ENCODE results near the gene TNFRSF25.
"Not testable (repeated sequence)": the region's sequence is repeated elsewhere in the genome, so short reads cannot be mapped to it uniquely, and the experiment has no call there.

Gene TNFRSF25

DNA sequence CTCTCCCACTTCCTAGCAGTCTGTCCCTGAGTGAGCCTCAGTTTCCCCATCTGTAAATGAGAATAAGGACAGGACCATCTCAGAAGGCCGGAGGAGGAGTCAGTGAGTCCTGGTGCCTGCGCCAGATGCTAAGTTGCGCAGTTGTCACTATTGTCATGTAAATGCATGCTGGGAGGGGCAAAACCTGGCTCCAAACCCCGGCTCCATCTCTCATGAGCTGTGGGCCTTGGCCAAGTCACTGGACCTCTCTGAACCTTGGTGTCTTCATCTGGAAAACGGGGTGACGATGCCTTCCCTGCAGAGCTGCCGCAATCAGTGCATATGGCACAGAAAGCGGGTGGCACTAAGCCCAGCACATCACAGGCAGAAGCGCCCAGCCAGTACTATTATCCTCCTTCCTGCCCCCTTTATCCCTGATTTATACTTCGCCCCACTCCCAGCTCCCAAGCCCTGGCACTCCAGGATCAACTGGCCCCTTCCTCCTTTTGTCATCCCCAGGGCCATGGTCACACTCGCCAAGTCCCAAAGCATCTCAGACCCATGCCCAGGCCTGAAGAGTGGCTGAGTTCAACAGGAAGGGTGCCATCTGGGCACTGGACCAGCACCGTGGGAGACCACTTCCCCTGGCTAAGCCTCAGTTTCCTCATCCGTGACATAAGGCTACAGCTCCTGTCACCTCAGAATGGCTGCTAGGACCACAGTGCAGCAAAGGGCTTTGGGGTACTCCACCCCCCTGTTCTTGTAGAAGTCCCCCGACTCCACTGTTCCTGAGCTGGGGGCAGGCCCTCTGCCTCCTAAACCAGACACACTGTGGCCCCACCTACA is 29.8 kb upstream of the TNFRSF25 start:
- no peak for DNase-seq
- H3K4me1 ChIP-seq = no peaks in the 10 kb centered on the region; the same call in 1 of the 2 replicates
- H3K27me3 ChIP-seq = no peaks in the 10 kb centered on the region
- H3K9me3 ChIP-seq = no peaks in the 10 kb centered on the region
- TF ChIP-seq, protein P1, sequence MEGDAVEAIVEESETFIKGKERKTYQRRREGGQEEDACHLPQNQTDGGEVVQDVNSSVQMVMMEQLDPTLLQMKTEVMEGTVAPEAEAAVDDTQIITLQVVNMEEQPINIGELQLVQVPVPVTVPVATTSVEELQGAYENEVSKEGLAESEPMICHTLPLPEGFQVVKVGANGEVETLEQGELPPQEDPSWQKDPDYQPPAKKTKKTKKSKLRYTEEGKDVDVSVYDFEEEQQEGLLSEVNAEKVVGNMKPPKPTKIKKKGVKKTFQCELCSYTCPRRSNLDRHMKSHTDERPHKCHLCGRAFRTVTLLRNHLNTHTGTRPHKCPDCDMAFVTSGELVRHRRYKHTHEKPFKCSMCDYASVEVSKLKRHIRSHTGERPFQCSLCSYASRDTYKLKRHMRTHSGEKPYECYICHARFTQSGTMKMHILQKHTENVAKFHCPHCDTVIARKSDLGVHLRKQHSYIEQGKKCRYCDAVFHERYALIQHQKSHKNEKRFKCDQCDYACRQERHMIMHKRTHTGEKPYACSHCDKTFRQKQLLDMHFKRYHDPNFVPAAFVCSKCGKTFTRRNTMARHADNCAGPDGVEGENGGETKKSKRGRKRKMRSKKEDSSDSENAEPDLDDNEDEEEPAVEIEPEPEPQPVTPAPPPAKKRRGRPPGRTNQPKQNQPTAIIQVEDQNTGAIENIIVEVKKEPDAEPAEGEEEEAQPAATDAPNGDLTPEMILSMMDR (IDR thresholded peaks at IDR 0.05; ENCODE audit: low read depth, low read length) = no peak
- no peak overlapping the region for H3K4me3 ChIP-seq (ENCODE audit: low read depth, low read length)
- H3K36me3 ChIP-seq = no peaks in the 10 kb centered on the region

DNA sequence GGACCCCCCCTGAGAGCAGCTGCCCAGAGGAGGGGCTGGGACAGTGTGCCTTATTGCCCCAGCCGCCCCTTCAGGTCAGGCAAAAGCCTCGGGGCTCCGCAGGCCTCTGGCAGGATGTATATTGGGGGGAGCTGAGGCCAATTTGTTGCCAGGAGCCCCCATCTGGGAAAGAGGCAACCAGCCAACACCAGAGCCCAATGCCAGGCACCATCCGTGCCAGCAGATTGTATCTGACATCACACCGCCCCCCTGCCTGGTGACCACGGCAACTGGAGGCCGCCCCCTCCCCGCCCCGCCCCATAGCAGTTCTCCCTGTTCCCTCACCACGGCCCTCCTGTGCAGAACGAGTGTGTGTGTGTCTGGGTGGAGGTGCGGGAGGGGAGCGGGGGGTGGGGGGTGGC is 29.1 kb upstream of the TNFRSF25 start:
- TF ChIP-seq, protein P1 (IDR thresholded peaks at IDR 0.05; ENCODE audit: low read depth, low read length) = no peak
- peak; percentile 66 for DNase-seq
- Histone ChIP-seq H3K27me3 (no peaks in the 10 kb centered on the region), H3K4me3 (ENCODE audit: low read depth, low read length) (no peak overlapping the region), H3K4me1 (no peaks in the 10 kb centered on the region; the same call in 1 of the 2 replicates), H3K36me3 (no peaks in the 10 kb centered on the region), H3K9me3 (no peaks in the 10 kb centered on the region)

DNA sequence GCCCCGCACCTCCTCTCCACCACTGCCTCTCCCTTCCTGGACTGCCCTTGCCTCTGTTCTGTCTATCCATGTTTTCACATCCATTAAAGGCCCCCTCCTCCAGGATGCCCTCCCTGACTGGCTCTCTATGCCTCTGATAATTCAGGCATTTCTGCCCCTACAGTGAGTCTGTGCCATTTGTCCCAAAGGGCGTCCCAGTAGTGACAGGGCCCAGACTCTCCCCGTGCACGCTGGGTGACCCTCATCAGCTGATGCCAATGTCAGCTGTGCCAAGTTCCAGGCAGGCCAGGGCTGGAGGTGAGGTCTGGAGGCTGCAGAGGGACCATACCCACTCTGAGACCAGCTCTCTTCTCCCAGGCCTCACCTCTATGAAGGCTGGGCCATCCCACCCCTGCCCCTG is 28.7 kb upstream of the TNFRSF25 start:
- TF ChIP-seq, protein P1 (IDR thresholded peaks at IDR 0.05; ENCODE audit: low read depth, low read length) = no peak
- no peak overlapping the region for H3K4me3 ChIP-seq (ENCODE audit: low read depth, low read length)
- no peak for DNase-seq
- H3K4me1 ChIP-seq = peaks cover 1% of the 10 kb centered on the region; the same call in 1 of the 2 replicates
- no peaks in the 10 kb centered on the region for H3K27me3 ChIP-seq
- no peaks in the 10 kb centered on the region for H3K9me3 ChIP-seq
- H3K36me3 ChIP-seq = no peaks in the 10 kb centered on the region

DNA sequence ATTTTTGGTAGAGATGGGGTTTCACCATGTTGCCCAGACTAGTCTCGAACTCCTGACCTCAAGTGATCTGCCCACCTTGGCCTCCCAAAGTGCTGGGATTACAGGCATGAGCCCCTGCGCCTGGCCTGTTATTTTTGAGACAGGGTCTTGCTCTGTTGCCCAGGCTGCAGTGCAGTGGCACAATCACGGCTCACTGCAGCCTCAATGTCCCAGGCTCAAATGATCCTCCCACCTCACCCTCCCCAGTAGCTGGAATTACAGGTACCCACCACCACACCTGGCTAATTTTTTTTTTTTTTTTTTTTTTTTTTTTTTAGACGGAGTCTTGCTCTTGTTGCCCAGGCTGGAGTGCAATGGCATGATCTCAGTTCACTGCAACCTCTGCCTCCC is 27.9 kb upstream of the TNFRSF25 start:
- H3K9me3 ChIP-seq; H3K36me3 ChIP-seq; H3K4me1 ChIP-seq; H3K4me3 ChIP-seq (ENCODE audit: low read depth, low read length); DNase-seq; H3K27me3 ChIP-seq: not testable (repeated sequence)

DNA sequence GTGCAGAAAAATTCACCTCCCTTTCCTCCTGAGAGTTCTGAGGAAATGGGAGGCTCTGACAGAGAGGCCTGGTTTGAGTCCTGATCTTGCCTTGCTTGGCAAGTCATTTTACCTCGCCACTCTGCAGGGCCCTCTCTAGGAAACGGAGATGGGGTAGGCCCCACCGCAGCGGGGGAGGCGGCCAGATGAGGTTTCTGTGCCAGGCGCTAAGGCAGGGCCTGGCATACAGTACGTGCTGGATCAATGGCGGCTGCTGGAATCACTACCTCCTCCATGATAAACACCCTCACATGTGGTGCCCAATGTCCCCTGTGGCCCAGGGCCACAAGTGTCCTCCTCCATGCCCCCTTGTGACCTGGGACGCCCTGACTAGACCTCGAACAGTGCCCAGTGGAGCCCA is 26.0 kb upstream of the TNFRSF25 start:
- H3K36me3 ChIP-seq = no peaks in the 10 kb centered on the region
- no peak for DNase-seq
- H3K9me3 ChIP-seq = no peaks in the 10 kb centered on the region
- H3K27me3 ChIP-seq = no peaks in the 10 kb centered on the region
- no peak overlapping the region for H3K4me3 ChIP-seq (ENCODE audit: low read depth, low read length)
- H3K4me1 ChIP-seq = peaks cover 10% of the 10 kb centered on the region; the same call in 1 of the 2 replicates
- TF ChIP-seq, protein P1 (IDR thresholded peaks at IDR 0.05; ENCODE audit: low read depth, low read length) = no peak

DNA sequence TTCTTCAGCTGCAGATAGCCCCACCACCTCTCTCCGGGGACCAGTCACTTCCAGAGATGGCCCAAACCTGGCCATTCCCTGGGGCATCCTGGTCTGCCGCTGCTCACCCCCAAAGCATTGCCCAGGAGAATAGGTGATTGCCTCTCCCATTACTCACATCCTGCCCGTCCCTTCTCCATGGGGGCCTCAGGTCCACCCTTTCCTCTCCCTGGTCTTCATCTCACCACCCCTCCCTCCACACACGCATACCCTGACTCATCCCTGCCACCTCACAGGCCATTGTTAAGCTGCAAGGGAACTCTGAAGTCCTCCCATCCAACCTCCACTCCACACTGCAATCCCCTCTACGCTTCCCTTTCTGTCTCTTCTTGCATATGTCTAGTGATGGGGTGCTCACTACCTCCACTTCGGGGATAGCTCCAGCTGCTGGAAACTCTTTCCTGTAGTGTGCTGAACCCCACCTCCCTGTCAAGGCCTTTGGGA is 25.5 kb upstream of the TNFRSF25 start, which contains the start of gene PLEKHG5:
PLEKHG5 (minus strand) TSS at position 188 of the 483 bp plus-strand sequence. CDS start 14,096 bp downstream, outside the sequence.
- Histone ChIP-seq H3K9me3 (no peaks in the 10 kb centered on the region), H3K36me3 (no peaks in the 10 kb centered on the region), H3K4me1 (peaks cover 10% of the 10 kb centered on the region; the same call in 1 of the 2 replicates), H3K4me3 (ENCODE audit: low read depth, low read length) (peak within 1 kb of the TSS; percentile 68), H3K27me3 (no peaks in the 10 kb centered on the region)
- TF ChIP-seq, protein P1 (IDR thresholded peaks at IDR 0.05; ENCODE audit: low read depth, low read length) = no peak
- DNase-seq = no peak
